Measurements from ENCODE around the gene NME8.
"Not testable (repeated sequence)": the region's sequence is repeated elsewhere in the genome, so short reads cannot be mapped to it uniquely, and the experiment has no call there.

NME8 gene, protein sequence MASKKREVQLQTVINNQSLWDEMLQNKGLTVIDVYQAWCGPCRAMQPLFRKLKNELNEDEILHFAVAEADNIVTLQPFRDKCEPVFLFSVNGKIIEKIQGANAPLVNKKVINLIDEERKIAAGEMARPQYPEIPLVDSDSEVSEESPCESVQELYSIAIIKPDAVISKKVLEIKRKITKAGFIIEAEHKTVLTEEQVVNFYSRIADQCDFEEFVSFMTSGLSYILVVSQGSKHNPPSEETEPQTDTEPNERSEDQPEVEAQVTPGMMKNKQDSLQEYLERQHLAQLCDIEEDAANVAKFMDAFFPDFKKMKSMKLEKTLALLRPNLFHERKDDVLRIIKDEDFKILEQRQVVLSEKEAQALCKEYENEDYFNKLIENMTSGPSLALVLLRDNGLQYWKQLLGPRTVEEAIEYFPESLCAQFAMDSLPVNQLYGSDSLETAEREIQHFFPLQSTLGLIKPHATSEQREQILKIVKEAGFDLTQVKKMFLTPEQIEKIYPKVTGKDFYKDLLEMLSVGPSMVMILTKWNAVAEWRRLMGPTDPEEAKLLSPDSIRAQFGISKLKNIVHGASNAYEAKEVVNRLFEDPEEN

DNA sequence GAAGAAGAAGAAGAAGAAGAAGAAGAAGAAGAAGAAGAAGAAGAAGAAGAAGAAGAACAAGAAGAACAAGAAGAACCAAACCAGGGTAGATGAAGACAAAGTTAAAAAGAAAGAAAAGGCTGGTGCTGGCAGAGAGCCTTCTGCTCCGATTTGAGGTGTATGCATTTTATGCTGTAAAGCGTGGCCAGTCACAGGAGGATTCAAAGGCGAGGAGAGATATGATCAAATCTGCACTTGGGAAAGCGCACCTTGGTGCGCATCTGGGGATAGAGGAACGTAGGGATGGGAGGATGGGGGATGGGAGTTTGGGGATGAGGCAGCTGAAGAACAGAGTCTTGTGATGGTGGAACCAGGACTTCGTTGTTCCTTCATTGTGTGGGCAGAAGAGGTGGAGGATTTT is at the start of gene NME8:
Gene NME8, plus strand, starts transcription at position 301 of the 400 bp plus-strand sequence. CDS start 1,670 bp downstream, outside the sequence.
- H3K27ac ChIP-seq: no peak within 1 kb of the TSS
- no peak for TF ChIP-seq ZFX (IDR thresholded peaks at IDR 0.05)
- TF ChIP-seq, protein P1, sequence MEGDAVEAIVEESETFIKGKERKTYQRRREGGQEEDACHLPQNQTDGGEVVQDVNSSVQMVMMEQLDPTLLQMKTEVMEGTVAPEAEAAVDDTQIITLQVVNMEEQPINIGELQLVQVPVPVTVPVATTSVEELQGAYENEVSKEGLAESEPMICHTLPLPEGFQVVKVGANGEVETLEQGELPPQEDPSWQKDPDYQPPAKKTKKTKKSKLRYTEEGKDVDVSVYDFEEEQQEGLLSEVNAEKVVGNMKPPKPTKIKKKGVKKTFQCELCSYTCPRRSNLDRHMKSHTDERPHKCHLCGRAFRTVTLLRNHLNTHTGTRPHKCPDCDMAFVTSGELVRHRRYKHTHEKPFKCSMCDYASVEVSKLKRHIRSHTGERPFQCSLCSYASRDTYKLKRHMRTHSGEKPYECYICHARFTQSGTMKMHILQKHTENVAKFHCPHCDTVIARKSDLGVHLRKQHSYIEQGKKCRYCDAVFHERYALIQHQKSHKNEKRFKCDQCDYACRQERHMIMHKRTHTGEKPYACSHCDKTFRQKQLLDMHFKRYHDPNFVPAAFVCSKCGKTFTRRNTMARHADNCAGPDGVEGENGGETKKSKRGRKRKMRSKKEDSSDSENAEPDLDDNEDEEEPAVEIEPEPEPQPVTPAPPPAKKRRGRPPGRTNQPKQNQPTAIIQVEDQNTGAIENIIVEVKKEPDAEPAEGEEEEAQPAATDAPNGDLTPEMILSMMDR (conservative IDR thresholded peaks at IDR 0.05): no peak

DNA sequence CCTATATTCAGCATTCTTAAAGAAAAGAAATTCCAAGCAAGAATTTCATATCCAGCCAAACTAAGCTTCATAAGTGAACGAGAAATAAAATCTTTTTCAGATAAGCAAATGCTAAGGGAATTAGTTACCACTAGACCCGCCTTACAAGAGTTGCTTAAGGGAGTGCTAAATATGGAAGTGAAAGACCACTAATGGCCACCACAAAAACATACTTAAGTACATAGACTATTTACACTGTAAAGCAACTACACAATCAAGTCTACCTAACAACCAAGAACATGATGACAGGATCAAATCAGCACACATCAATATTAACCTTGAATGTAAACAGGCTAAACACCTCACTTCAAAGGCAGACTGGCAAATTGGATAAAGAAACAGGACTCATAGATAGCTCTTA is 42.2 kb upstream of the NME8 start:
- H3K27ac ChIP-seq: no peak overlapping the region
- TF ChIP-seq, protein P1 (conservative IDR thresholded peaks at IDR 0.05): no peak
- no peak for TF ChIP-seq ZFX (IDR thresholded peaks at IDR 0.05)

GRCh38 chr7:37812161-37812580 is 36.2 kb upstream of the NME8 start:
- H3K27ac ChIP-seq: not testable (repeated sequence)

- no peak overlapping the region for H3K27ac ChIP-seq
- TF ChIP-seq ZFX (IDR thresholded peaks at IDR 0.05): no peak
- TF ChIP-seq, protein P1 (conservative IDR thresholded peaks at IDR 0.05): no peak
Observed at GRCh38 chr7:37815671-37816371, 32.6 kb upstream of the NME8 start.

- no peak overlapping the region for H3K27ac ChIP-seq
- no peak for TF ChIP-seq ZFX (IDR thresholded peaks at IDR 0.05)
- TF ChIP-seq, protein P1 (conservative IDR thresholded peaks at IDR 0.05): no peak
Observed at GRCh38 chr7:37816922-37817590, 31.3 kb upstream of the NME8 start.

- H3K27ac ChIP-seq: no peak overlapping the region
- TF ChIP-seq, protein P1 (conservative IDR thresholded peaks at IDR 0.05): no peak
- no peak for TF ChIP-seq ZFX (IDR thresholded peaks at IDR 0.05)
Observed at GRCh38 chr7:37817591-37817960, 30.8 kb upstream of the NME8 start.

- TF ChIP-seq ZFX (IDR thresholded peaks at IDR 0.05): no peak
- TF ChIP-seq, protein P1 (conservative IDR thresholded peaks at IDR 0.05): no peak
- H3K27ac ChIP-seq: no peak overlapping the region
Observed at GRCh38 chr7:37817996-37818720, 30.2 kb upstream of the NME8 start.
